Jurkat, Clone E6-1 (cell line): ENCODE measurements around the gene MAN2B1.
"Not testable (repeated sequence)": the region's sequence is repeated elsewhere in the genome, so short reads cannot be mapped to it uniquely, and the experiment has no call there.

Source experiments
- DNase-seq: peaks from one replicate; pipeline ENCODE4 v3.0.0-alpha.2; 2011; ENCODE audit warnings: low read depth, low spot score
- H3K4me3 ChIP-seq: 2 replicates; pipeline ENCODE4 v1.5.1; 2011; ENCODE audit warnings: mild to moderate bottlenecking, low read length, control low read depth, moderate library complexity

MAN2B1 gene

DNA sequence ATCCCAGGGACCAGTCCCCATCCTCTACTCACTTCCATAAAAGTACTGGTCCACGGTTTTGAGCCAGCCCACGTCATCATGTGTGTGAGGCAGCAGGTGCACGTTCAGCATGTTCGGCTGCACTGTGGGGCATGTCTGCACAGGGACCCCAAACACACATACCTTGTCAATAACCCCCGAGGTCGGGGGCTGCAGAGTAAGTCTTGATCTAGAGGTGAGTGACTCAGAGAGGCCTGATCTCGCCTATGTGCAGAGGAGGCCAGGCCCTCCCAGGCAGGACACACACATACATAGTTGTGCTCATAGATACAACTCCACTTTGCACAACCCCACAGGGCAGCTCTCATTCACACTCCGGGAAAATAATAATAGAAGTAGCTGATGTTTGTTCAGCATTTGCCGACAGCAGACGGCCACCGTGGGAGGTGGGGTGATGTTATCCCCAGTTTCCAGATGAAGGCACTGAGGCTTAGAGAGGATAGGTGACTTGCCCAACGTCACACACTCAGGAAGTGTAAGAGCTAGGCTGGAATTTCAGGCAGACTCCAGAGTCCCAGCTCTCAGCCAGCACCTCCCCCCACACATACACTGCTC lies 774 bp downstream of the MAN2B1 start:
- peak overlapping the region; percentile 78 for H3K4me3 ChIP-seq
- DNase-seq = no peak

DNA sequence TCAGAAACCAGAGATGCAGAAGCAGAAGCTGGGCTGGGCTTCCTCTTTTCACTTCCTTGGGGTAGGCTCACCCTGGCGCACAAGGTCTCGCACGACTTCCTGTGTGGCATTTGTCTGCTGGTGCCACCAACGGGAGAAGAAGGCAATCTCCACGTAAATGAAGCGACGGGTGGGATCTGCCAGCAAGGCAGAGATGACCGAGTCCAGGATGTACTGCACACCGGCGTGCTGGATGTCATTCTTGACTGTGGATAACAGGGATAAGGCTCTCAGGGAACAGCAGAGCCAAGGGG lies 1.3 kb downstream of the MAN2B1 start:
- DNase-seq = no peak
- H3K4me3 ChIP-seq = no peak overlapping the region

- DNase-seq = no peak
- no peak overlapping the region for H3K4me3 ChIP-seq
Measured at GRCh38 chr19:12664406-12665280, 1.9 kb downstream of the MAN2B1 start.

- no peak for DNase-seq
- H3K4me3 ChIP-seq = no peak overlapping the region
Measured at GRCh38 chr19:12660980-12661379, 5.6 kb downstream of the MAN2B1 start.

DNA sequence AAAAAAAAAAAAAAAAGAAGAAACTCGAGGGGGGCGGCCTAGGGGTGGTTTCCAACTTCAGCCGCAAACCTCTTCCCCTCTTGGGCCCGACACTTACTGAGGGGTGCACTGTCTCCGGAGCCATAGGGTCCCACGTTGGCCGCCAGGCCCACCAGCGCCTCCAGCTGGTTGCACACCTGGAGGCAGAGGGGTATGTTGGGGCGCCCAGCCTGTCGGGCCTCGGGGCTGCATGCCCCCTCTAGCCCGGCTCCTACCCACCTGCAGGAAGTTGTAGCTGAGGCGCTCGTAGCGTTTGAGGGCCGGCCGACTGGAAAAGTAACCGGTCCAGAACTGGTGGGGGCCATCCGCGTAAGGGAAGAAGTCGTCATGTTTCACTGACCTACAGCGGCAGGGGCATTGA lies 8.6 kb downstream of the MAN2B1 start:
- H3K4me3 ChIP-seq = no peak overlapping the region
- DNase-seq = no peak

- no peak overlapping the region for H3K4me3 ChIP-seq
- DNase-seq = no peak
Measured at GRCh38 chr19:12656899-12657571, 9.5 kb downstream of the MAN2B1 start.

DNA sequence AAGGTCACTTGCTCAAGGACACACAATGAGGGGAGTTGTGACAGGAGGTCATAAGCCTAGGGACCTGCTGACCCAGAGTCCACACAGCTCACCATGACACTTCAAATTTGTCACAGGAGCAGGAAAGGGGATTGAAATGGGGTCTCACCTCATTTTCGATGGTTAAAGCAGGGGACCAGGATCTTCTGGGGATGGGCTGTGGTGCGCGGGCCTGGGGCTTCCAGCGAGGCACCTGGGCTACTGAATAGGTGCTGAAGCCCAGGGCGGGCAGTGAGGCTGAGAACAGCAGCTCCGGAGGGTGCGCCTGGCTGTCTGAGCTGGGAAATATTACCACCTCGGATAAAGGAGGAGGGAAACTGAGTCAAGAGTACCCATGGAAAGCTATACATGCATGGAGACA lies 11.0 kb downstream of the MAN2B1 start:
- no peak overlapping the region for H3K4me3 ChIP-seq
- DNase-seq = no peak

DNA sequence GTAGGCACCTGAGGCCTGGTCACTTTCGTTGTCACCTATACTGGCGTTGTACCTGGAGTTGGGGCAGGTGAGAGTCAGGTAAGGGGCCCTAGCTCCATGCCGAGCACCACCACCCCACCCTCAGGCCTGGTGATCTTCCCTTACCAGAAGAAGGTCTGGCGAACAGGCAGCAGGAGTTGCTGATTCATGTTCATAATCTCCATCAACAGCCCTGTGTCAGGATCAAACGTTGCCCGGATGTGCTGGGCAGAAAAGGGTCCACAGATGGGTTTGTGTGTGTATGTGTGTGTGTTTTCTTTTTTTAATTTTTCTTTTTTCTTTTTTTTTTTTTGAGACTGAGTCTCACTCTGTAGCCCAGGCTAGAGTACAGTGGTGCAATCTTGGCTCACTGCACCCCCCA lies 14.3 kb downstream of the MAN2B1 start:
- no peak overlapping the region for H3K4me3 ChIP-seq
- DNase-seq = no peak

DNA sequence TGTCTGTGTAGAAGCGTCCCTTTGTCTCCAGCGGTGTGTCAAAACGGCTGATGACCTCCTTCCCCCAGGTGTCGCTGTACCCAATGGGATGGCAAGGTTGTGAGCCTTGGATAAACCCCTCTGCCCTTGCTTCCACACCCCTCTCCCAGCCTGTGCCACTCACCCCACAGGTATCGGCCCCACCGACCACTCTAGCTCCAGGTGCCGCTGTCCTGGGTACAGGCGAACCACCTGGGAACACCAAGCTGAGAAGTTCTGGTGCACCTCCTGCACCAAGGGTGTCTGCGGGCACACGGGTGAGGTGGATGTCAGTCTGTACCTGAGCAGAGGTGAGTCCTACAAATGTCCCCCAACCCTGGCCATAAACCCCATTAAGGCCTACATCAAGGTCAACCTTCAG lies 16.6 kb downstream of the MAN2B1 start:
- H3K4me3 ChIP-seq = no peak overlapping the region
- DNase-seq = no peak

DNA sequence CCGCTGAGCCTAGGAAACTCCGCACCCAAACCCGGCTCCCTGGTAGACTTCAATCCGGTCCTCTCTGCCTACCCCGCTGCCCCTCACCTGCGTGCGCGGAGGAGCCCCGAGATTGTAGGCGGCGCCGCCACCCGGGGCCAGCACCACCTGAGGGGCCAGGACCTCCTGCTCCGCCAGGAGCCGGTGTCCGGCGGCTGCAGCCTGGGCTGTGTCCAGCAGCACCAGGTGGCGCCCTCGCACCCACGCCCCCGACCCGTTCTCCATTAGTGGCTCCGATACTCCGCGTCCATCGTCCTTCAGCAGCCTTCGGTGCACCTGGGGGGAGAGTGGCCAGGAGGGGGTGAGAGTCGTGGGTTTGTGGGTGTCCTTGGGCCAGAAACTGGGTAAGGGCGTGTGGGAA lies 18.5 kb downstream of the MAN2B1 start:
- no peak for DNase-seq
- no peak overlapping the region for H3K4me3 ChIP-seq

GRCh38 chr19:12647490-12648071 lies 19.0 kb downstream of the MAN2B1 start:
- H3K4me3 ChIP-seq = no peak overlapping the region
- DNase-seq = no peak

GRCh38 chr19:12647047-12647446 lies 19.5 kb downstream of the MAN2B1 start:
- DNase-seq = no peak
- H3K4me3 ChIP-seq = no peak overlapping the region

DNA sequence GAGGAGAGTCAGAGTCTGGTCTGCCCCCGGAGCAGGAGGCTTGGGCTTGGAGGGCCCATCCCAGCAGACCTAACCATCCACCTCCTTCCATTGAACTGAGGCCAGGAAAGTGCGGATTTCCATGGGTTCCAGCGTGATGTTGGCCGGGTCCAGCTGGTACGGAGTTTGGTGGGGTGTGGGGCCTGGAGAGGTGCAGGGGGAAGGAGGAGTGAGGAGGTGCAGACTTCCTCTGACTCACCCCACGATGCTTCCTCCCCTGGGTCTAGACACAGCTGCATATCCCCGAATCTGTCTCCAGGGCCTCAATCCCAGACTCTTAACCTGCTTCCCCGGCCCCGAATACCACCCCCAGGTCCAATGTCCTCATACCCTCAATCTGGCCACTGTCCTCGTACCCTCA lies 20.0 kb downstream of the MAN2B1 start:
- H3K4me3 ChIP-seq = no peak overlapping the region
- DNase-seq = no peak

DNA sequence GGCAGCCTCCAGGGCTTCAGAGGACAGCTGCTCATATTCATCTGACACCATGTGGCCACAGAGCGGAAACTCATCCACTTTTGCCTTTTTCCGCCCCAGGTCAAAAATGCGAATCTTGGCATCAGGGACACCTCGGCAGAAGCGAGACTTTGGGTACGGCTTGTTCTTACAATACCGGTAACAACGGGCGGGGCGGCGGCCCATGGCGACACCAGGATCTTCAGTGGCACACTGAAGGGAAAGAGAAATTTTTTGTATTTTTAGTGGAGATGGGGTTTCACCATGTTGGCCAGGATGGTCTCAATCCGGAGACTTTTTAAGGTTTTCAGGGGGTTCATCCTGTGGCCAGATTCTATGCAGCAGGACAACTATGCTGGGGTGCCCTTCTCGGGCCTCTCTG lies 22.8 kb downstream of the MAN2B1 start:
- not testable (repeated sequence) for H3K4me3 ChIP-seq, DNase-seq

- no peak overlapping the region for H3K4me3 ChIP-seq
- DNase-seq = no peak
Measured at GRCh38 chr19:12642506-12642905, 24.0 kb downstream of the MAN2B1 start.

GRCh38 chr19:12641456-12641855 lies 25.1 kb downstream of the MAN2B1 start:
- H3K4me3 ChIP-seq = no peak overlapping the region
- no peak for DNase-seq

DNA sequence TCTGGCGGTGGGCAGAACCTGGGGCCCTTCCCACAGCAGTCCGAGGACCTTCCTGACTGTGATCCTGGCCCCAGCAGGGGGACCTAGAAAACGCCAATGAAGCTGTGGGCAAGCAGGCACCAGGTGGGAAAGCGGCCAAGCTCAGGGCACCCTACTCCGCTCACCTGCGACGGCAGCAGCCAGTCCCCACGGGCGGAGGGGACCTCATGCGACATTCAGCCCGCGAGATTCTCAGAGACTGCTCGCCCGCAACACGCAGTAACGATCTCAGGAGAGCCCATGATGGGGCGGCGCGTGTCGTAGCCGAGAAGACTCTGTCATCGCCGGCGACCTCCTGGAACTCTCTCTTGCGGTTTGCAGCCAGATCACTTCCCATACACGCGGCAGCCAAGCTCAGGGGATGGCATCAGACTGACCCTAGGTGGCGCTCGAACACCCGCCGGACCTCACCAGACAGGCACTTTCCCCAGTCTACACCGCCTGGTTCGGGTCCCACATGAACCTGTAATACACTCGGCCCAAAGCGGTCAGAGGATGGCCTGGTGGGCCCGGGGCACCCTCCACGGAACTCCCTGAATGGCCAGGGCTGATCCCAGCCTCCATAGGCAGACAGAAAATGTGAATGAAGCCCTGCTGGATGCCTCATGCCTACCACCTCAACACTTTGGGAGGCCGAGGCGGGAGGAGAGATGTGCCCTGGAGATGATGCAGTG lies 26.5 kb downstream of the MAN2B1 start:
- no peak overlapping the region for H3K4me3 ChIP-seq

GRCh38 chr19:12638611-12639182 lies 27.8 kb downstream of the MAN2B1 start:
- no peak overlapping the region for H3K4me3 ChIP-seq
- DNase-seq = no peak

More for the DNA sequence above, 26.5 kb downstream of the MAN2B1 start:
- peak; percentile 58 for DNase-seq

DNA sequence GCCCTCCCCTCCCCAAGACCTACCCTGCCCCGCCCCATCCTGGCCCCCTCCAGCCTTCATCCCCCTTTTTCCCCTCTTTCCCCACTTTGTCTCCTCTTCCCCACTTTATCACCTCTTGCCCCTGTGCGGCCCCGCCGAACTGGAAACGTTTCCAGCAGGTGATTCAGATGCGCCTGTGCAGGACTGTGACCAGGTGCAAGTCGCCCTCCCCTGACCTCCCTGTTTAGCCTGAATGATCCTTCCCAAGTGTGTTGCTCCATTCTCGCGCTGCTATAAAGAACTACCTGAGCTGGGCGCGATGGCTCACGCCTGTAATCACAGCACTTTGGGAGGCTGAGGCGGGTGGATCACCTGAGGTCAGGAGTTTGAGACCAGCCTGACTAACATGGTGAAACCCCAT lies 29.9 kb downstream of the MAN2B1 start:
- DNase-seq = no peak
- no peak overlapping the region for H3K4me3 ChIP-seq
